ENCODE data around the gene ARID1A.

DNA sequence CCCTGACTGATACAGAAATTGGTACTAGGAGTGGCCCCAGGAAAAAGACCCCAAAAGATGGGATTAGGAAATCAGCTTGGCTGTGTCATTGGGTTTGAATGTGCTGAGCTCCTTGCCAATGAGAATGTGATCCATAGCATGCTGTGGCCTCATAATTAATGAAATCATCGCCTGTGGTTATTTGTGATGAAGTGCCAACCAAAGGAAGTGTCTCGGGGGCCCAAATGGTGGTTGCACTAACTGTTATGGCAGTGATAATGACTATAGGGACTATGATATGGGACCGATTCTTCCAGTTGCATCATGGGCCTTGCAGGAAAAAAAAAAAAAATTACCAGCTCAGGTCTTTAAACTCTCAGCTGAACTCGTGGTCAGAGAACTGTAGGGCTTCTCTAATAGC lies 115.2 kb downstream of the ARID1A start:
- no peak for TF ChIP-seq POLR2A (IDR thresholded peaks at IDR 0.05)
- TF ChIP-seq, protein P1, sequence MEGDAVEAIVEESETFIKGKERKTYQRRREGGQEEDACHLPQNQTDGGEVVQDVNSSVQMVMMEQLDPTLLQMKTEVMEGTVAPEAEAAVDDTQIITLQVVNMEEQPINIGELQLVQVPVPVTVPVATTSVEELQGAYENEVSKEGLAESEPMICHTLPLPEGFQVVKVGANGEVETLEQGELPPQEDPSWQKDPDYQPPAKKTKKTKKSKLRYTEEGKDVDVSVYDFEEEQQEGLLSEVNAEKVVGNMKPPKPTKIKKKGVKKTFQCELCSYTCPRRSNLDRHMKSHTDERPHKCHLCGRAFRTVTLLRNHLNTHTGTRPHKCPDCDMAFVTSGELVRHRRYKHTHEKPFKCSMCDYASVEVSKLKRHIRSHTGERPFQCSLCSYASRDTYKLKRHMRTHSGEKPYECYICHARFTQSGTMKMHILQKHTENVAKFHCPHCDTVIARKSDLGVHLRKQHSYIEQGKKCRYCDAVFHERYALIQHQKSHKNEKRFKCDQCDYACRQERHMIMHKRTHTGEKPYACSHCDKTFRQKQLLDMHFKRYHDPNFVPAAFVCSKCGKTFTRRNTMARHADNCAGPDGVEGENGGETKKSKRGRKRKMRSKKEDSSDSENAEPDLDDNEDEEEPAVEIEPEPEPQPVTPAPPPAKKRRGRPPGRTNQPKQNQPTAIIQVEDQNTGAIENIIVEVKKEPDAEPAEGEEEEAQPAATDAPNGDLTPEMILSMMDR (IDR thresholded peaks at IDR 0.05 in 4 of 5, conservative IDR thresholded peaks at IDR 0.05 in 1 of 5) = no peak

All from gastrocnemius medialis (tissue), 4 donors.